HG03159 (cell line): ENCODE data around the gene LTB4R.
A peak's percentile ranks its signal among the peaks of the same experiment; 100 is the strongest.
"Not testable (repeated sequence)": the region's sequence is repeated elsewhere in the genome, so short reads cannot be mapped to it uniquely, and the experiment has no call there.

Experiments used
- ATAC-seq: cut with Tn5 transposase; IDR thresholded peaks from one replicate; pipeline ENCODE4 v1.9.1; 2021; ENCODE audit warnings: mild to moderate bottlenecking, moderate library complexity; ENCODE audit not compliant: unreplicated experiment

LTB4R gene

GRCh38 chr14:24338843-24339242 lies 27.5 kb downstream of the LTB4R start:
- ATAC-seq: no peak

DNA sequence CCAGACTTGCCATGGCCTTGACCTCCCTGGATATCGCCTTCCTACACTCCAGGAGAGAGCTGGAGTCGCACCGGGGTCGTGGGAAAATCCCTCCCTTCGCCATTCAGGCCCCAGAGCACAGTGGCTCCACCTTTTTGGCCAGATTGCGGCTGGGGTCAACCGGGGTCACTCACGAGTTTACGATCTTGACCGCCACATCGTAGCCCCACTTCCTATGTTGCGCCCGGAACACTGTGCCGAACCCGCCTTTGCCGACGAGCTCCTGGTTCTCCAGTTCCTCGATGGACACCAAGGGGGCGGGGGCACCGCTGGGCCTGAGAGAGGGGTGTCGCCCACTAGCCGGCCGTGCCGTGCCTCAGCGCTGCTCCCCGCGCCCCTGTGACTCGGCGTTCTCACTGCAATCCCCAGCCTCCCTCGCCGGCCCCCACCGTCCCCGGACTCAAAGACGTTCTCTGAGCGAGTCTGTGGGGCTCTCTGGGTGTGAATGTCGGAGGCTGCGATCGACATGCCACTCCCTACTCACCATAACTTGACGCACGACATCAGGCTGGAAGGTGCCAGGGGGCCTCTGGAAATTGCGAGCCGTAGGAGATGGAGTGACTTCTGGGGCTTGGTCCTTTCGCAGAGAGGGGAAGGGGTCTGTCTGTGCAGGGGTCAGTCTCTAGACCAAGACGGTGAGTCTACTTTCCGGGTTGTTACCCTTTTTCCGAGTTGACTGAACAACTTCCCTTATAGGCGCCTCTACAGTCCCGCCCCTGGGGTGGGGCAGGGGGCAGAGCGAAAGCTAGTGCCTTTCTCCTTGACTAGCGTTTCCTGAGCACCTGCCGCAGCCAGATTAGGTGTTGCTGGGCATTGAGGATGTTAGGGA lies 28.2 kb downstream of the LTB4R start, which contains the start of gene RIPK3:
Gene RIPK3 (minus strand): TSS at position 708 of the 868 bp plus-strand sequence. CDS start 165 bp downstream, at position 543.
- peak; percentile 81 for ATAC-seq

DNA sequence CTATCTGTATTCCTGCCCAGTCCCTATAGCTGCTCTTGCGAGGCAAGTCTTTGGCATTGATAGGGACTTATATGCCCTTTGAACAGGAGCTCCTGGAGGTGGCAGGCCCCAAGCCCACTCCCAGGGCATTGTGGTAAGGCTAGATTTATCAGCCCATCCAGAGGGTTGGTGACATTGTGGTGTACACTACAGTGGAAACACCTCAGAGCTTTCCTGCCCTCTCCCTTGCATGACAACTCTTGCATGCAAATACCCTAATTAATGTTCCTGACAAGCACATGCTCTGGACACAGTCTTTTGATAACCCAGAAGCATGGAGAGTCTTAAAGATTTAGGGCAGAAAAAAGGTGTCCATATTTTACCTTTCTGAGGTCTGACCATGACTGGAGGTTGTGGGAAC lies 29.3 kb downstream of the LTB4R start:
- ATAC-seq: no peak

DNA sequence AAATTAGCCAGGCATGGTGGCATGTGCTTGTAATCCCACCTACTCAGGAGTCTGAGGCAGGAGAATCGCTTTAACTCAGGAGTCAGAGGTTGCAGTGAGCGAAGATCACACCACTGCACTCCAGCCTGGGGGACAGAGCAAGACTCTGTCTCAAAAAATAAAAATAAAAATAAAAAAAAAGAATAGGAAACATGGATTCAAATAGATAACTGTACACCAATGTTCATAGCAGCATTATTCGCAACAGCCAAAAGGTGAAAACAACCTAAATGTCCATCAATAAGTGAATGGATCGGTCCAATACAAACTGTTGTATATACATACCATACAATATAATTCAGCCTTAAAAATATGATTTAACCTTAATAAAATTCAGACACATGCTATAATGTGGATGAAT lies 31.6 kb downstream of the LTB4R start:
- no peak for ATAC-seq

- no peak for ATAC-seq
Observed at GRCh38 chr14:24343795-24344660, 32.7 kb downstream of the LTB4R start.

DNA sequence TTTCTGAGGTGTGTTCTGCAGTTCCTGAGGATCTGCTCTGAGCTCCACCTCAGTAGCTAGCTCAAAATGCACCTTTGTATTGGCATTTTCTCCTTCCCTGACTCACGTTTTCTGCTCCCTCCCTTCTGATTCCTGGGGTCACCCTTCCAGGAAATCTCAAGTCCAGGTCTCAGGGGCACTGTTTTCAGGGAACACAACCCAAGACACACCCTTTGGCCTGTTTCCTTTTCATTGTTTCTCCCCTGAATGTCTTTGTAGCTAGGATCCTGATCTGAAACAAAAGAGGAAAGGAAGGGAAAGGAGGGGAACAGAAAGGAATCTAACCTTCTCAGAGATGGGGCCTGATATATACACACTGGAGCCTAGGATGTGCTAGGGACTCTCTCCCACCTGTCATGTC lies 35.8 kb downstream of the LTB4R start:
- ATAC-seq: no peak

GRCh38 chr14:24348186-24348585 lies 36.9 kb downstream of the LTB4R start:
- ATAC-seq: no peak

- no peak for ATAC-seq
Observed at GRCh38 chr14:24349742-24350141, 38.4 kb downstream of the LTB4R start.

DNA sequence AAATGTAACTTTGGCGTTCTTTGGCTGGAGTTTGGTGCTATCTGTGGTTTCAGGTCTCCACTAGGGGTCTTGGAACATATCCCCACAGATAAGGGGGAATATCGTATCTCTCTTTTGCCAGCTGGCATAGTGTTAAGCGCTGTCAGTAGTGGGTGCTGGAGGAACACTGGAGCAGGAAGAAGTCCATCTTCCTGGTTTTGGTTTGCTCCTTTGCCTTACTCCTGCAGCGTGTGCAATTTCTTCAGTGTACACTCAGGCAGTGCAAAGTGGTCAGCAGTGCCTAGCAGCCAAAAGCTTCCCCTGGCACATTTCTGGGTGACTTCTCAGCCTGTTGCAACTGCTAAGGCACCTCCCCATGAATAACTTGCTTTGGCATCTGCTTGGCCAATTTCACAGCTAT lies 40.2 kb downstream of the LTB4R start:
- no peak for ATAC-seq

- ATAC-seq: no peak
Observed at GRCh38 chr14:24353559-24354481, 42.5 kb downstream of the LTB4R start.

DNA sequence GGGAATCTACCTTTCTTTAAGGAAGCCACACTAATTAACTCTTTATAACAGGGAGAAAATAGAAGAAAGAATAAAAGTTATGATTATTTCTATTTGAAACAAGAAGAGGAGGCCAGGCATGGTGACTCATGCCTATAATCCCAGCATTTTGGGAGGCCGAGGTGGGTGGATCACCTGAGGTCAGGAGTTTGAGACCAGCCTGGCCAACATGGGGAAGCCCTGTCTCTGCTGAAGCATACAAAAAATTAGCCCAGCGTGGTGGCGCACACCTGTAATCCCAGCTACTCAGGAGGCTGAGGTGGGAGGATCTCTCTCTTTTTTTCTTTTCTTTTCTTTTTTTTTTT lies 43.2 kb downstream of the LTB4R start:
- ATAC-seq: not testable (repeated sequence)

GRCh38 chr14:24355009-24355408 lies 43.7 kb downstream of the LTB4R start:
- no peak for ATAC-seq

GRCh38 chr14:24356208-24356607 lies 44.9 kb downstream of the LTB4R start:
- no peak for ATAC-seq

DNA sequence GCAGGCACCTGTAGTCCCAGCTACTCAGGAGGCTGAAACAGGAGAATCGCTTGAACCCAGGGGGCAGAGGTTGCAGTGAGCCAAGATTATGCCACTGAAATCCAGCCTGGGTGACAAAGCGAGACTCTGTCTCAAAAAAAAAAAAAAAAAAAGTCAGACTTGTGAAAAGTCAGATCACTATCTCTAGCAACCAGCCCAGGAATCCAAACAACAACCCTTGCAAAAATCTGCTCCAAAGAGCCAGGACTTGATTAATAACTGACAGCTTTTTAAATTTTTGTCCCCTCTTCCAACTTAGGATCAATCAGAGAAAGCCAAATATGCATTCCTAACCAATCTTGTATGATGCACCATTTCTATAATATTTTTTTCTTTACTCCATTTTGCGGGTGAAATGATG lies 49.0 kb downstream of the LTB4R start:
- ATAC-seq: no peak

DNA sequence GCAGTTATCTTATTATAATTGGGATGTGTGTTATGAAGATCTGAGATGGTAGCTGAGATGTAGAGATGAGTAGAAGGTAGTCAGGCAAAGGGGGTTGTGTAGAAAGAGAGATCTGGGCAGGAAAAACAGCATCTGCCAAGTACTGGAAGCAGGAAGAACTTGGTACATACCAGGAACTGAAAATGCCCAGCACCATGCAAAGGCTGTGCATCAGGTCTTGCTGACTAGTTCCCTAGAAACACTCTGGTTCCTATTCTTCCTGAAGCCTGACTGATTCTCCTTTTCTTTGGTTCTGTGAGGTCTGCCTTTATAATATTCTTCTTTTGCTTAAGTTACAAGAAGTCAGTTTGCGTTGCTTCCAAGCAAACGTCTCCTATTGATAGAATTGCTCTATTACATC lies 50.0 kb downstream of the LTB4R start:
- no peak for ATAC-seq

DNA sequence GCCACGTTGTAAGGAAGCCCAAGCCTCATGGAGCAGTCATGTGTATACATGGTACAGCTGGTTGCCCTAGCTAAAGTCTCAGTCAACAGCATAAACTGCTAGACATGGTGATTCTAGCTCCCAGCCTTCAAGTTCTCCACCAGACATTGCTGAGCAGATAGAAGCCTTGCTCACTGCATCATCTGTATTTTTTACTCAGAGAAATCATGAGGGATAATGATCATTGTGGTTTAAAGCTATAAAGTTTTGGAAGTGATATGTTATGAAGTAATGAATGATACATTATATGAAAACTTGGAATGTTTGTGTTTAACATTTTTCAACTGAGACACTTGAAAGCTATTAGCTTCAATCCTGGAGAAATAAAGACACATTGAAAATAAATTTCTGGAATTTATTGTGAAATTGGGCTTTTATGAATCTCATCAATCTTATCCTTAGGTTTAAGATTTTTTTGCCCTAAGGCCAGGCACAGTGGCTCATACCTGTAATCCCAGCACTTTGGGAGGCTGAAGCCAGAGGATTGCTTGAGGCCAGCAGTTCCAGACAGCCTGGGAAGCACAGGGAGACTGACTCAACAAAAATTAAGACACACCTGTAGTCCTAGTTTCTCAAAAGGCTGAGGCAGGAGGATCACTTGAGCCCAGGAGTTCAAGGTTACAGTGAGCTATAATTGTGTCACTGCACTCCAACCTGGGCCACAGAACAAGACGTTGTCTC lies 51.1 kb downstream of the LTB4R start:
- no peak for ATAC-seq

GRCh38 chr14:24363401-24363800 lies 52.1 kb downstream of the LTB4R start:
- no peak for ATAC-seq

GRCh38 chr14:24364841-24365240 lies 53.5 kb downstream of the LTB4R start:
- no peak for ATAC-seq

GRCh38 chr14:24365600-24366412 lies 54.5 kb downstream of the LTB4R start:
- no peak for ATAC-seq

DNA sequence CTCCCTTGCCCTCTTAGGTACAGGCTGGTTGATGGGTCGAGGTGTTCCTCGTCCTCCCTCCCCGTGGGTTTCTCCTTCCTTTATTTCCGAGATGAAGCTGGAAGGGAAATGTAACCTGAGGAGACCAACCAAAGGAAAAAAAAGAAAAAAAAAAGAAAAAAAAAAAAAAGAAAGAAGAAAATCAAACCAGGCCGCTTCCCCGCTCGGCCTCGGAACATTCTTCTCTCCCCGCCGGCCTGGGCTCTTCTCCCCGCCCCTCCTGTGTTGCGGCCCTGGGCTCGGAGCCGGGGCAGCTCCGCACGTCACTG lies 55.1 kb downstream of the LTB4R start:
- ATAC-seq: no peak
